Endothelial cell of umbilical vein (primary cell): ENCODE measurements around the gene SRRM2. TPM values are rescaled to one million over a fixed set of nuclear protein-coding genes. Genes with fewer than 3 reads are reported as not detected.

Experiments used
- BruUV-seq: library from RNA; stranded (reverse); fragments of 400-500 nt; replicated peaks from 2 replicates; lab custom pipeline; 2021; lab: Mats Ljungman, UMichigan
- CTCF ChIA-PET: fragments of 300-600, 350-600 bp; sonication (Branson Sonifier 250); formaldehyde crosslinking; loops from one replicate; lab custom pipeline; 2021; ENCODE audit warnings: antibody characterized with exemption, inconsistent platforms; lab: Charles Lee
- POLR2A ChIA-PET: fragments of 300-600, 350-600 bp; sonication (Branson Sonifier 250); formaldehyde crosslinking; loops from one replicate; lab custom pipeline; 2021; ENCODE audit warnings: antibody characterized with exemption, inconsistent platforms; lab: Charles Lee
- DNase-seq: peaks from one replicate; pipeline ENCODE4 v3.0.0-alpha.2; 2011; ENCODE audit warnings: low read depth, low spot score
- FAIRE-seq: peaks from 2 replicates; lab custom pipeline; 2011; peaks lifted over from hg19 to GRCh38; lab: Jason Lieb, UNC
- H2AFZ ChIP-seq: 2 replicates; pipeline ENCODE4 v1.6.0; 2012; ENCODE audit warnings: low read depth, low read length, control low read depth, inconsistent platforms
- H3K27ac ChIP-seq: 2 replicates; pipeline ENCODE4 v1.5.1; 2011; ENCODE audit warnings: low read depth, mild to moderate bottlenecking, control low read depth, low read length, moderate library complexity; ENCODE audit not compliant: insufficient read depth
- H3K27me3 ChIP-seq, 2 experiments: 2 replicates each; pipeline versions ENCODE4 v1.6.0 to v1.6.1; 2011; ENCODE audit warnings: low read length in 2 of 2, mixed read lengths in 1 of 2; ENCODE audit not compliant: control insufficient read depth in 2 of 2, insufficient read depth in 2 of 2
- H3K36me3 ChIP-seq, 2 experiments: 2 replicates in 1 of 2; 3 replicates in 1 of 2; pipeline ENCODE4 v1.5.1; 2011; ENCODE audit warnings: low read length in 2 of 2, mild to moderate bottlenecking in 1 of 2, moderate library complexity in 1 of 2; ENCODE audit not compliant: control insufficient read depth in 2 of 2, insufficient read depth in 2 of 2; ENCODE audit errors: extremely low read depth in 1 of 2
- H3K4me1 ChIP-seq: 3 replicates; pipeline ENCODE4 v1.5.1; 2011; ENCODE audit warnings: mild to moderate bottlenecking, low read length; ENCODE audit not compliant: control insufficient read depth, insufficient read depth; ENCODE audit errors: extremely low read depth
- H3K4me2 ChIP-seq: 2 replicates; pipeline ENCODE4 v1.6.1; 2011; ENCODE audit warnings: low read length, control low read depth, mixed read lengths; ENCODE audit not compliant: insufficient read depth
- H3K4me3 ChIP-seq, 3 experiments: fragments of 200-600 bp in 1 of 3; sonication (generic), shearing (Covaris generic) in 1 of 3; replicated peaks in 1 of 3; 2 replicates each; pipeline ENCODE4 v1.5.1; 2011 to 2016; ENCODE audit warnings: control low read depth in 3 of 3, low read length in 3 of 3, mild to moderate bottlenecking in 2 of 3, inconsistent platforms in 1 of 3, low read depth in 1 of 3, moderate library complexity in 1 of 3; ENCODE audit not compliant: insufficient read depth in 1 of 3
- H3K79me2 ChIP-seq: 2 replicates; pipeline ENCODE4 v1.6.0; 2012; ENCODE audit warnings: low read length, inconsistent platforms; ENCODE audit not compliant: control insufficient read depth, insufficient read depth
- H3K9ac ChIP-seq: replicated peaks from 2 replicates; pipeline ENCODE3; 2011; ENCODE audit warnings: low read length, control low read depth; ENCODE audit not compliant: insufficient read depth; ENCODE audit errors: extremely low read depth
- H3K9me1 ChIP-seq: replicated peaks from 3 replicates; pipeline ENCODE4 v1.6.0; 2011; ENCODE audit warnings: mild to moderate bottlenecking, low read length; ENCODE audit not compliant: control insufficient read depth, insufficient read depth; ENCODE audit errors: extremely low read depth
- H3K9me3 ChIP-seq: replicated peaks from 2 replicates; pipeline ENCODE4 v1.5.1; 2012; ENCODE audit warnings: low read length, inconsistent platforms; ENCODE audit not compliant: control insufficient read depth, insufficient read depth
- H4K20me1 ChIP-seq: replicated peaks from 2 replicates; pipeline ENCODE3; 2011; ENCODE audit warnings: mild to moderate bottlenecking, low read length; ENCODE audit not compliant: control insufficient read depth, insufficient read depth; ENCODE audit errors: extremely low read depth
- GATA2 ChIP-seq: IDR thresholded peaks from 2 replicates; pipeline ENCODE4 v1.7.0; 2011; ENCODE audit warnings: low read depth, mild to moderate bottlenecking, moderate library complexity, mixed read lengths, low read length; ENCODE audit not compliant: insufficient read length, insufficient read depth
- JUN ChIP-seq: IDR thresholded peaks from 2 replicates; pipeline ENCODE4 v1.6.1; 2011; ENCODE audit warnings: borderline replicate concordance, low read depth; ENCODE audit not compliant: insufficient read length, insufficient read depth
- MAX ChIP-seq: IDR thresholded peaks from 2 replicates; pipeline ENCODE4 v1.6.1; 2011; ENCODE audit not compliant: insufficient read depth, insufficient read length
- MYC ChIP-seq: IDR thresholded peaks from one replicate; pipeline ENCODE4 v1.6.1; 2011; ENCODE audit warnings: mild to moderate bottlenecking, low read depth, low read length
- POLR2A ChIP-seq: IDR thresholded peaks from 2 replicates; pipeline ENCODE4 v1.6.1; 2012; ENCODE audit warnings: low read depth, mild to moderate bottlenecking, control low read depth, low read length
- POLR2AphosphoS5 ChIP-seq: IDR thresholded peaks from 2 replicates; pipeline ENCODE4 v1.6.1; 2012; ENCODE audit warnings: low read depth, mild to moderate bottlenecking, control low read depth, low read length, moderate library complexity; ENCODE audit not compliant: insufficient read depth
- dilution Hi-C: fragments of 300-500 bp; cut with MboI; formaldehyde crosslinking; loops from one replicate; pipeline ENCODE4 v1.15.0; 2019; ENCODE audit warnings: low sequenced_read_pairs; ENCODE audit not compliant: extremely low pct_ligation_motif_present
- intact Hi-C: fragments of 100-400 bp; cut with micrococcal nuclease; formaldehyde crosslinking; loops from one replicate; pipeline ENCODE4 v1.10.0; 2022
- polyA plus RNA-seq, 4 experiments: library from polyadenylated mRNA; depleted of rRNA in 3 of 4; stranded (reverse) in 3 of 4; unstranded in 1 of 4; fragments of >200 nt; gene quantifications; 2 replicates each; pipeline versions ENCODE4 v1.2.1 to v1.2.3, GENCODE V29; 2011 to 2012; ENCODE audit warnings: missing spikeins in 1 of 4
- total RNA-seq: library from RNA; stranded (reverse); gene quantifications from 2 replicates; pipeline ENCODE4 v1.2.3, GENCODE V29; 2021
- TF ChIP-seq, protein P1 (sequence below), 2 donors: IDR thresholded peaks; 1 replicate in 1 of 2; 2 replicates in 1 of 2; pipeline ENCODE4 v1.5.1; 2011; ENCODE audit warnings: low read length in 2 of 2, mild to moderate bottlenecking in 2 of 2, moderate library complexity in 2 of 2, control low read depth in 1 of 2, inconsistent platforms in 1 of 2, low read depth in 1 of 2; ENCODE audit not compliant: insufficient read depth in 1 of 2; ENCODE audit errors: extremely low read depth in 1 of 2

Gene SRRM2
- total and polyA plus RNA-seq, 2 donors (not counting 3 experiments of a cell fraction or from before 2014, with no cell fraction given), result 270 to 483 TPM

- intact Hi-C loops, result no loop called here
- ChIA-PET CTCF (no interaction called here), POLR2A (no interaction called here)
- Histone ChIP-seq H3K4me2 (no peak overlapping the region), H2AFZ (no peak overlapping the region), H3K4me1 (no peaks in the 10 kb centered on the region), H3K4me3 (no peak overlapping the region), H3K79me2 (no peaks in the 10 kb centered on the region), H3K9me1 (no peaks in the 10 kb centered on the region), H4K20me1 (no peaks in the 10 kb centered on the region), H3K27ac (no peak overlapping the region), H3K9ac (no peak overlapping the region), H3K27me3 (no peaks in the 10 kb centered on the region), H3K9me3 (no peaks in the 10 kb centered on the region), H3K36me3 (no peaks in the 10 kb centered on the region)
- FAIRE-seq, result no peak
- no peak for TF ChIP-seq POLR2A
- BruUV-seq, result no TSS peak
- DNase-seq, result no peak
- dilution Hi-C loops, result no loop called here
Observed at GRCh38 chr16:2713985-2714774, 38.3 kb upstream of the SRRM2 start.

GRCh38 chr16:2715064-2715463, 37.4 kb upstream of the SRRM2 start:
- Histone ChIP-seq H3K4me2 (no peak overlapping the region), H3K9me1 (no peaks in the 10 kb centered on the region), H3K36me3 (no peaks in the 10 kb centered on the region), H3K27me3 (no peaks in the 10 kb centered on the region), H3K79me2 (no peaks in the 10 kb centered on the region), H3K4me3 (no peak overlapping the region), H3K9ac (no peak overlapping the region), H3K27ac (no peak overlapping the region), H3K9me3 (no peaks in the 10 kb centered on the region), H2AFZ (no peak overlapping the region), H3K4me1 (no peaks in the 10 kb centered on the region), H4K20me1 (no peaks in the 10 kb centered on the region)
- no peak for DNase-seq
- dilution Hi-C loops, result no loop called here
- TF ChIP-seq, protein P1, sequence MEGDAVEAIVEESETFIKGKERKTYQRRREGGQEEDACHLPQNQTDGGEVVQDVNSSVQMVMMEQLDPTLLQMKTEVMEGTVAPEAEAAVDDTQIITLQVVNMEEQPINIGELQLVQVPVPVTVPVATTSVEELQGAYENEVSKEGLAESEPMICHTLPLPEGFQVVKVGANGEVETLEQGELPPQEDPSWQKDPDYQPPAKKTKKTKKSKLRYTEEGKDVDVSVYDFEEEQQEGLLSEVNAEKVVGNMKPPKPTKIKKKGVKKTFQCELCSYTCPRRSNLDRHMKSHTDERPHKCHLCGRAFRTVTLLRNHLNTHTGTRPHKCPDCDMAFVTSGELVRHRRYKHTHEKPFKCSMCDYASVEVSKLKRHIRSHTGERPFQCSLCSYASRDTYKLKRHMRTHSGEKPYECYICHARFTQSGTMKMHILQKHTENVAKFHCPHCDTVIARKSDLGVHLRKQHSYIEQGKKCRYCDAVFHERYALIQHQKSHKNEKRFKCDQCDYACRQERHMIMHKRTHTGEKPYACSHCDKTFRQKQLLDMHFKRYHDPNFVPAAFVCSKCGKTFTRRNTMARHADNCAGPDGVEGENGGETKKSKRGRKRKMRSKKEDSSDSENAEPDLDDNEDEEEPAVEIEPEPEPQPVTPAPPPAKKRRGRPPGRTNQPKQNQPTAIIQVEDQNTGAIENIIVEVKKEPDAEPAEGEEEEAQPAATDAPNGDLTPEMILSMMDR (IDR thresholded peaks at IDR 0.05; ENCODE audit: extremely low read depth in 1 of 2, insufficient read depth in 1 of 2, low read depth in 1 of 2, low read length in 2 of 2), result no peak
- TF ChIP-seq MYC, result no peak
- TF ChIP-seq JUN, result no peak
- no peak for TF ChIP-seq MAX
- no peak for TF ChIP-seq POLR2AphosphoS5
- no peak for TF ChIP-seq GATA2
- no peak for FAIRE-seq
- CTCF ChIA-PET, result no interaction called here
- no TSS peak for BruUV-seq
- intact Hi-C loops, result no loop called here
- POLR2A ChIA-PET, result no interaction called here
